Colon (tissue), 2 donors: ENCODE results near the gene NCOR2.

ENCODE experiments used
- FAIRE-seq: peaks from 2 replicates; lab custom pipeline; 2012; peaks lifted over from hg19 to GRCh38; lab: Jason Lieb, UNC
- donor health status: control.
- donor health status: control.

NCOR2 gene

DNA sequence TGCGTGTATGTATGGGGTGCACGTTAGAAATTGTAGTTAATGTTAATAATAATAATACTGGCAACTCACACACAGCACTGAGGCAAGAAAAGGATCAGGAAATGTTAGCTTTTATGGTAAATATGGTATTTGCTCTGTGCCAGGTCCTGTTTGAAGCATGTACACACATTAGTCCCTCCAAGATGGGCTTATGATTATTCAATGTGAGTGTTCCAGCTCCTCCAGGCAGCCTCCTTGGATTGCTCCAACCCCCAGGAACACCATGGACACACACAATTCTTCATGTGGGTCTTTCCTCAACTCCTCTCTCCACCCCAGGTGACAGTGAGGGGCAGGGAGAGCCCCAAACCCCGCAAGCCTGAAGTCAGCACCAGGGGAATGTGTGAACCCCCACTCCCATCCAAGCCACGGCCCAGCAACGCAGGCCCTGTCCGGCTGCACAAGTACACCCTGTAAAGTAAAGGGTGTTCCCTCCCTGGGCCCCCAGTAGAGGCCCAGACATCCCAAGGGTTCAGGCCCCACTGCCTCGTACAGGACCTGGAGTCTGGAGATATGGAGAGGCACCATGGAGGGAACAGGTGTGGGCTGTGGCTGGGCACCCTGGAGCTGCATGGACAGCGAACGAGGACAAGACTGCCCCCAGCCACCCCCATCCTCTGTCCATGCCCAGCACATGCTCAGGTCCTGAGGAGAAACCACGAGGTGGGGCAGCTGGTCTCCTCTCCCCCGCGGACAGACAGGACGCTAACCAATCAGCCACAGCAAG, 41.3 kb downstream of the NCOR2 start:
- FAIRE-seq, result no peak

DNA sequence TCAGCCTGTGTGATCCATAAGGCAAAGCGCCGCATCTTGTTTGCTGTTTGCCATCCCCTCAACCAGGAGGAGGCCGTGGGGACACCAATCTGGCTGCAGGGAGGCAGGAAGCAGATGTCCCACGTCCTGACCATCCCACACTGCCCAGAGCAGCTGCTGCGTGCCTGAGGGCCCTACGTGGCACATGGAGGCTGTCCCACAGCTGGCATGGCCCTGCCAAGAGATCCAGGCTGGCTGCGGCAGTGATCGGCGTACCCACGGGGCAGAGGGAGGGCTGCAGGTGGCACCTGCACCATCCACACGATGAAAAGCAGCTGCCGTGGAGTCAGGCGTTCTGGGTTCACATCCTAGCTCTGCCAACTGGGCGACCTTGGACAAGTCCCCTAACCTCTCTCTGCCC, 42.0 kb downstream of the NCOR2 start:
- FAIRE-seq, result no peak

- FAIRE-seq, result no peak
Observed at GRCh38 chr12:124524231-124524925, 43.0 kb downstream of the NCOR2 start.

DNA sequence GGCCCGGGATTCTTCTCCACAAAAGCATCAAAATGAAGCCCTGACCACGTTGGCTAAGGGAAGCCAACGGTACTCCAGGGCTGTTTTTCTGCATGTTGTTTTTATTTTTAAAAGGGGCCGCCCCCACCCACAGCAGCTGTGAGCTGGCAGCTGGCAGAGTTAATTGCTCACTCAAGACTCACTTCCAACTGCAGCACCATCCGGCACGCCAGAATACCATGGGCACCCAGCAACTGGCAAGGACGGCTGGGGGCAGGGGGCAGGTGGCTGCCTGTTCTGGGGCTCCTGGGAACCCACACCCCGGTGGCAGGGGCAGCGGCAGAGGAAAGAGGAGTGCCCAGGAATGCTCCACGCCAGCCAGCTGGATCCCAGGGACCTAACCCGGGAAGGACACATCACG, 44.3 kb downstream of the NCOR2 start:
- no peak for FAIRE-seq

GRCh38 chr12:124520907-124521306, 46.5 kb downstream of the NCOR2 start:
- FAIRE-seq, result no peak

- no peak for FAIRE-seq
Observed at GRCh38 chr12:124520265-124520701, 47.1 kb downstream of the NCOR2 start.

DNA sequence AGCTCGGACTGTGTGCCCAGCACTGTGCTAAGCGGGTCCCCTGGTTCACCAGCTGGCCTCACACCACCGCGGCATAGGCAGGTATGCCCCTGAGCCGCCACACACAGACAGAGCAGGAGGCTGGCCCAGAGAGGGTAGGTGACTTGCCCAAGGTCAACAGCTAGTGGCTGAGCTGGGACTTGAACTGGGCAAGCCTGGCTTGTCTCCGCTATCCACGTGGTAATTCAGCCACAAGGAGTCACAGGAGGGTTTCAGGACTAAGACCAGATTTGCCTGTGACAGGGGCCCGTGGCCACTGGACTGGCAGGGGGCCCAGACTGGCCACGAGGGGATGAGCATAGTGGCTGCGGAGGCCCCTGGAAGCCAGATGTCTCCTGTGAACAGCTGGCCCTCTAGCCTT, 47.7 kb downstream of the NCOR2 start:
- no peak for FAIRE-seq

- FAIRE-seq, result peak; percentile 47
Observed at GRCh38 chr12:124518051-124518932, 49.1 kb downstream of the NCOR2 start.
